Stimulated activated naive CD8-positive, alpha-beta T cell treated with anti-CD3 and anti-CD28 coated beads, Interleukin-15, Interleukin-2, amounts not matched to agents 100 U/mL and 50 U/mL, for 24 hours (primary cell): ENCODE results near the gene ARF1.

Experiments
- ATAC-seq: fragments of 150-1000 bp; cut with Tn5 transposase; one replicate; pipeline ENCODE4 v1.10.0; 2021
- DNase-seq: peaks from one replicate; pipeline ENCODE4 v3.0.0; 2021

Gene ARF1

GRCh38 chr1:228050571-228051231 lies 31.8 kb upstream of the ARF1 start:
- DNase-seq: no peak
- ATAC-seq: no peak

GRCh38 chr1:228058172-228058948 lies 24.1 kb upstream of the ARF1 start:
- peak; percentile 7 for ATAC-seq
- no peak for DNase-seq

GRCh38 chr1:228058949-228059633 lies 23.4 kb upstream of the ARF1 start:
- no peak for DNase-seq

GRCh38 chr1:228059634-228060457 lies 22.7 kb upstream of the ARF1 start:
- ATAC-seq: peak; percentile 50
- DNase-seq: peak; percentile 81

More at GRCh38 chr1:228058949-228059633, 23.4 kb upstream of the ARF1 start:
- peak; percentile 33 for ATAC-seq

GRCh38 chr1:228060458-228061190 lies 21.9 kb upstream of the ARF1 start:
- no peak for DNase-seq
- ATAC-seq: no peak

- DNase-seq (no peak), ATAC-seq (no peak)
Observed at GRCh38 chr1:228061411-228062084, 21.0 kb upstream of the ARF1 start.

GRCh38 chr1:228062085-228062791 lies 20.3 kb upstream of the ARF1 start:
- ATAC-seq (no peak), DNase-seq (no peak)

GRCh38 chr1:228062812-228063211 lies 19.7 kb upstream of the ARF1 start:
- DNase-seq (no peak), ATAC-seq (no peak)

- DNase-seq (no peak), ATAC-seq (no peak)
Observed at GRCh38 chr1:228063251-228064191, 19.0 kb upstream of the ARF1 start.

- DNase-seq: no peak
- no peak for ATAC-seq
Observed at GRCh38 chr1:228064296-228064695, 18.2 kb upstream of the ARF1 start.

GRCh38 chr1:228064741-228065542 lies 17.6 kb upstream of the ARF1 start:
- no peak for ATAC-seq
- no peak for DNase-seq

- ATAC-seq: no peak
- no peak for DNase-seq
Observed at GRCh38 chr1:228065543-228066347, 16.8 kb upstream of the ARF1 start.

- ATAC-seq (no peak), DNase-seq (no peak)
Observed at GRCh38 chr1:228066416-228066815, 16.1 kb upstream of the ARF1 start.

GRCh38 chr1:228066891-228067654 lies 15.4 kb upstream of the ARF1 start:
- no peak for DNase-seq

GRCh38 chr1:228068359-228068758 lies 14.1 kb upstream of the ARF1 start:
- DNase-seq (no peak), ATAC-seq (no peak)

More at GRCh38 chr1:228066891-228067654, 15.4 kb upstream of the ARF1 start:
- ATAC-seq: no peak

- ATAC-seq: no peak
- DNase-seq: no peak
Observed at GRCh38 chr1:228070173-228070572, 12.3 kb upstream of the ARF1 start.

GRCh38 chr1:228070851-228071250 lies 11.7 kb upstream of the ARF1 start:
- DNase-seq: no peak
- no peak for ATAC-seq
